GM18873 (cell line): ENCODE data around the gene DHX40.
"Not testable (repeated sequence)": the region's sequence is repeated elsewhere in the genome, so short reads cannot be mapped to it uniquely, and the experiment has no call there.

ENCODE experiments used
- ATAC-seq: cut with Tn5 transposase; IDR thresholded peaks from one replicate; pipeline ENCODE4 v1.9.1; 2021; ENCODE audit warnings: mild to moderate bottlenecking, moderate library complexity, moderate number of reproducible peaks; ENCODE audit not compliant: unreplicated experiment, low FRiP score

The DHX40 gene

GRCh38 chr17:59626756-59627155 is 61.3 kb downstream of the DHX40 start:
- ATAC-seq = no peak

- no peak for ATAC-seq
Measured at GRCh38 chr17:59627274-59627673, 61.9 kb downstream of the DHX40 start.

GRCh38 chr17:59627770-59628171 is 62.4 kb downstream of the DHX40 start:
- no peak for ATAC-seq

GRCh38 chr17:59629174-59629573 is 63.8 kb downstream of the DHX40 start:
- no peak for ATAC-seq

DNA sequence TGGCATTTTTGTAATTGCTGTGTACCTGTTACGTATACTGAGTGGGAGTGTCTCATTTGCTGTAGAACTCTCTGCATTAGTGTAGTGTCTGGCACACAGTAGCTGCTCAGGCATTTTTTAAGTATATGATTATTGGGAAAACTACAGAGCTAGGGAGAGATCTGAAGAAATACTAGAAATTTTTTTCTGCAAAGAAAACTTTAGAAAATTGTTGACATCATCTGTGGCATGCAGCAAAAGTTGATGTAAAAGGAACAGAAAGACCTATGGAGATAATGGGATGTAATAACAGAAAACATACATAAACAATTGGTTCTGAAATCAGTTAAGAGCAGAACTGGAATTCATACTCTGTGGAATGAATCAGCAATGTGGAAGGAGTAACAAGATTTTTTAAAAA is 65.9 kb downstream of the DHX40 start:
- ATAC-seq = no peak

- no peak for ATAC-seq
Measured at GRCh38 chr17:59632398-59632797, 67.0 kb downstream of the DHX40 start.

- ATAC-seq = no peak
Measured at GRCh38 chr17:59633658-59634359, 68.4 kb downstream of the DHX40 start.

- ATAC-seq = no peak
Measured at GRCh38 chr17:59634632-59635541, 69.5 kb downstream of the DHX40 start.

GRCh38 chr17:59637611-59638310 is 72.4 kb downstream of the DHX40 start:
- no peak for ATAC-seq

- ATAC-seq = no peak
Measured at GRCh38 chr17:59638553-59638952, 73.1 kb downstream of the DHX40 start.

DNA sequence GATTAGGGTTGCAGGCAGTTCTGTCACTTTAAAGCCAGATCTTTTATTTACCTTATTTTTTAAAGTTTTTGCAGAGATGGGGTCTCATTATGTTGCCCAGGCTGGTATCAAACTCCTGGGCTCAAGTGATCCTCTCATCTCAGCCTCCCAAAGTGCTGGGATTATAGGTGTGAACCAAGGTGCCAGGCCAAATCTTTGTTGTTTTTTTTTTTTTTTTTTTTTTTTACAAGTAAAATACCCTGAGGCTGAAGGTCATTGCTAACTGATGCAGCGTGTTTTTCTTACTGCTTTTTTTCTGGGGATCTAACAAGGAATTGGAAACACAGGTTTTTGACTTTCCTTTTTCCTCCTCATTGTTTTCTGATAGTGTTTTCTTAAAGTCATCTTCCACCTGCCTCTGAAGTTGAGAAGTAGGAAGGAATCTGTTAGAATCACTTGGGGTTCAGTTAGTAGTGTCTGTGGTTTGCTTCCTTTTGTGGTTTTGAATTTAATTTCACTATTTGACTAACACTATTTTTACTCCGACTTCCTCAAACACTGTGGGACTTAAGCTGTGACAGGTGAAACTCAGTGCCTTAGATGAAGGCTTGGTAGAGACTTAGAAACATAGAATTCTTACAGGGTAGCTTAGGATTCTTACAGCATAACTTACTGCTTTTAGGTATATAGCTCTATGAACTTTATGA is 76.5 kb downstream of the DHX40 start:
- peak; percentile 80 for ATAC-seq

GRCh38 chr17:59642565-59642964 is 77.2 kb downstream of the DHX40 start:
- no peak for ATAC-seq

DNA sequence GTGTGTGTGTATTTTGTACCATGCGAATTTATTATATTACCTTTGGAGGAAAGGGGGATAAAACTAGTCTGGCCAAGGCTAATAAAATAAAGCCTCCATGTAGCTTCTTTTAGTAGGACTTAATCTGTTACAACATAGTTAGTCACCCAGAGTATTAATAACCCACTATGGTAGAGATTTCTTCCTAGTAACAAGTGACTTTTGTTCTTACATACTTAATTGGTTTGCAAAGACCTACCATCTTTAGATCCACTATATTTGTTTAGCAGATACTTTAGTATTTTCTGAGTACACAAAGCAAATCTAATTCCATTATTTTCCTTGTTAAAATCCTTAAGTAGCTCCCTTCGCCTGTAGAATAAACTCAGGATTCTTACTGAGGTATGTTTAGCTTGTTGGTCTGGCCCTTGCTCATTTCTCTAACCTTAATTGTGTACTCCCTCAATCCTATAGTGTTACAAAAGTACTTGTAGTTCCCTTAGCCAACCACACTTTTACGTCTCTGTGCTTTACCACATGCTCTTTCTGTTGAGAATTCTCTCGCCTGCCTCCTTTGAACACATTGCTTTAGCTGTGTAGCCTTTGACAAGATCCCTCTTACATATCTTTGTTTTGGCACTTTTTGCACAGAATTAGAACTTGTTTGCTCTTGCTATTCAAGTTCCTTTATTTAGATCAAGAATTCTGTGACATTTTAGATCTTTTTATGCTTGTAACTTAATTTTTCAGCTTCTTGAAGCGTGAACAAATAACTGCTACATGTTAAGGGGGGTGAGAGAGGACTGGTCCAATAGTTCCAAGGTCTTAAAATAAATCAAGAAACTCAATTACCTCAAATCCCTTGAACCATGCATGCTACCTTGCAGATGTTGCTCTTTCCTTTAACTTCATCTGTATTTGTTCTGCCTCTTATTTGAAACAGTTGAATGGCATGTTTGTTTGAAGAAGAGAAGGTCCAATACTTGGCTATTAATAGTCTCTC is 78.0 kb downstream of the DHX40 start:
- ATAC-seq = no peak

DNA sequence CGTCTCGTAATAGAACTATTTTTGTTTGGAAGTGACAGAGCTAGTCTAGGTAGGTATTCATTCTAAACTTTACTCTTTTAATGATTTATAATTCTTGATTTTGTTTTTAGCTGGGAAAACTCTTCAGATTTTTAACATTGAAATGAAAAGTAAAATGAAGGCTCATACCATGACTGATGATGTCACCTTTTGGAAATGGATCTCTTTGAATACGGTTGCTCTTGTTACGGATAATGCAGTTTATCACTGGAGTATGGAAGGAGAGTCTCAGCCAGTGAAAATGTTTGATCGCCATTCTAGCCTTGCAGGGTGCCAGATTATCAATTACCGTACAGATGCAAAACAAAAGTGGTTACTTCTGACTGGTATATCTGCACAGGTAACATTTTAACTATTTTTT is 81.9 kb downstream of the DHX40 start:
- no peak for ATAC-seq

- ATAC-seq = no peak
Measured at GRCh38 chr17:59649886-59650285, 84.5 kb downstream of the DHX40 start.

DNA sequence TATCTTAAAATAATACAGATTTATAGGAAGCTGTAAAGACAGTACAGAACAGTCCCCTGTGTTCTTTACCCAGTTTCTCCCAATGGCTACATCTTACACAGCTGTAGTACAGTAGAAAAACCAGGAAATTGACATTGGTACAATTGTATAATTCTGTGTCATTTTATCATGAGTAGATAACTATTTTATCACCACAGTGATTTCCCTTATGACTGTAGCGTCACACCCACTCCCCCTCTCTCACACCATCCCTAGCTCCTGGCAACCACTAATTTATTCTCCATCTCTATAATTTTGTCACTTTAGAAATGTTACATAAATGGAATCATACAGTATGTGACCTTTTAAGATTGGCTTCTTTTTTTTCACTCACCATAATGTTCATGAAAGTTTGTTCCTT is 85.2 kb downstream of the DHX40 start:
- no peak for ATAC-seq

DNA sequence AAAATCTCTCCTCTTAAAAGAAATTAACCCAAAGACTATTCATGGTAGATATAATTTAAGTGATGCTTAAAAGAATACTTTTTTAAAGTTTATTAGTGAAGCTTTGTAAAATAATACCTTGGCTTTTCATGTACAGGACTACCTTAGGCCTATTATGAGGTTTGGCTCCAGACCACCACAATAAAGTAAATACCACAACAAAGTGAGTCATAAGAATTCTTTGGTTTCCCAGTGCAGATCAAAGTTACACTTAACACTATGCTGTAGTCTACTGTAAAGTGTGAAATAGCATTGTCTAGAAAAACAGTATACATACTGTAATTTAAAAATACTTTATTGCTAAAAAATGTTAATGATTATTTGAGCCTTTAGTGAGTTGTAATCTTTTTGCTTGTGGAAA is 85.9 kb downstream of the DHX40 start:
- ATAC-seq = no peak

- ATAC-seq = no peak
Measured at GRCh38 chr17:59652119-59652518, 86.7 kb downstream of the DHX40 start.

GRCh38 chr17:59656624-59657023 is 91.2 kb downstream of the DHX40 start:
- ATAC-seq = not testable (repeated sequence)
